ENCODE data around the gene ASB3. TPM values are rescaled to one million over a fixed set of nuclear protein-coding genes. Genes with fewer than 3 reads are reported as not detected.
"Not testable (repeated sequence)": the region's sequence is repeated elsewhere in the genome, so short reads cannot be mapped to it uniquely, and the experiment has no call there.

ASB3 gene
- total RNA-seq, 2 experiments from 2014 or later, result 17.3 to 23.4 TPM

- Mint-ChIP-seq H3K27me3 (no peaks in the 10 kb centered on the region), H3K27ac (no peak overlapping the region), H3K4me3 (no peak overlapping the region), H3K9me3 (ENCODE audit: low read depth) (no peaks in the 10 kb centered on the region), H3K36me3 (ENCODE audit: low read depth) (peaks cover 28% of the 10 kb centered on the region), H3K4me1 (peaks cover 21% of the 10 kb centered on the region)
- ATAC-seq, result no peak
- intact Hi-C loops (cut with DNase I, micrococcal nuclease), result loop anchor here in 1 of 2 experiments (5.0 to 10.0 kb wide), 2 partner anchors 959 to 1852 kb away; partner anchors contain the start of genes EML6 and PPP4R3B
- ChIA-PET POLR2A (no interaction called here), CTCF (interaction anchor here (0.7 kb wide), 1 partner anchor 23 kb away, joined by 3 read pairs; no protein-coding TSS in a partner anchor)
- no peak for DNase-seq
Measured at GRCh38 chr2:53765767-53766166, 21.0 kb downstream of the ASB3 start.

GRCh38 chr2:53757206-53757605, 29.5 kb downstream of the ASB3 start:
- CTCF ChIA-PET, result interaction anchor here (2.4 kb wide), 1 partner anchor 10 kb away, joined by 7 read pairs; the partner anchor contains the start of gene CHAC2
- Mint-ChIP-seq H3K4me1 (peaks cover 10% of the 10 kb centered on the region), H3K36me3 (ENCODE audit: low read depth) (peaks cover 22% of the 10 kb centered on the region)
- H3K9me3 Mint-ChIP-seq (ENCODE audit: low read depth); H3K4me3 Mint-ChIP-seq; ATAC-seq; intact Hi-C loops (cut with DNase I, micrococcal nuclease); H3K27me3 Mint-ChIP-seq; H3K27ac Mint-ChIP-seq; POLR2A ChIA-PET; DNase-seq: not testable (repeated sequence)

- intact Hi-C loops (cut with DNase I, micrococcal nuclease), result no loop called here
- H3K4me3 Mint-ChIP-seq, result no peak overlapping the region
- H3K9me3 Mint-ChIP-seq (ENCODE audit: low read depth), result no peaks in the 10 kb centered on the region
- no peak for DNase-seq
- ChIA-PET POLR2A (interaction anchor here (0.6 kb wide), 1 partner anchor 16 kb away, joined by 3 read pairs; no protein-coding TSS in a partner anchor), CTCF (interaction anchor here (2.4 kb wide), 1 partner anchor 11 kb away, joined by 7 read pairs; the partner anchor contains the start of gene CHAC2)
- no peaks in the 10 kb centered on the region for H3K27me3 Mint-ChIP-seq
- ATAC-seq, result no peak
- H3K36me3 Mint-ChIP-seq (ENCODE audit: low read depth), result peaks cover 18% of the 10 kb centered on the region
- H3K4me1 Mint-ChIP-seq, result peaks cover 16% of the 10 kb centered on the region
- no peak overlapping the region for H3K27ac Mint-ChIP-seq
Measured at GRCh38 chr2:53756644-53757043, 30.1 kb downstream of the ASB3 start.

- Mint-ChIP-seq H3K4me3 (no peak overlapping the region), H3K9me3 (ENCODE audit: low read depth) (no peaks in the 10 kb centered on the region), H3K27ac (no peak overlapping the region), H3K27me3 (no peaks in the 10 kb centered on the region), H3K36me3 (ENCODE audit: low read depth) (peaks cover 15% of the 10 kb centered on the region), H3K4me1 (peaks cover 29% of the 10 kb centered on the region)
- intact Hi-C loops (cut with DNase I, micrococcal nuclease), result no loop called here
- DNase-seq (no peak), ATAC-seq (no peak)
- POLR2A ChIA-PET, result no interaction called here
- CTCF ChIA-PET, result interaction anchor here (2.4 kb wide), 1 partner anchor 12 kb away, joined by 7 read pairs; the partner anchor contains the start of gene CHAC2
Measured at GRCh38 chr2:53755121-53755520, 31.6 kb downstream of the ASB3 start.

GRCh38 chr2:53753041-53753440, 33.7 kb downstream of the ASB3 start:
- ATAC-seq, result peak; percentile 43
- intact Hi-C loops (cut with DNase I, micrococcal nuclease), result loop anchor here (1.0 to 5.0 kb wide), 3 partner anchors 14 to 1559 kb away; partner anchors contain the start of genes ASB3 (in 1 of the 2), CHAC2 (in 1 of the 2) and ERLEC1 (in 1 of the 2)

GRCh38 chr2:53752385-53752784, 34.4 kb downstream of the ASB3 start:
- no peaks in the 10 kb centered on the region for H3K9me3 Mint-ChIP-seq (ENCODE audit: low read depth)
- peaks cover 29% of the 10 kb centered on the region for H3K36me3 Mint-ChIP-seq (ENCODE audit: low read depth)
- no peak overlapping the region for H3K4me3 Mint-ChIP-seq
- DNase-seq (no peak), ATAC-seq (no peak)
- H3K27me3 Mint-ChIP-seq, result no peaks in the 10 kb centered on the region
- H3K27ac Mint-ChIP-seq, result no peak overlapping the region
- H3K4me1 Mint-ChIP-seq, result peaks cover 29% of the 10 kb centered on the region
- intact Hi-C loops (cut with DNase I, micrococcal nuclease), result loop anchor here (5.0 kb wide), 2 partner anchors 35 to 1560 kb away; partner anchors contain the start of genes ASB3 (in 1 of the 2) and ERLEC1 (in 1 of the 2)
- ChIA-PET POLR2A (interaction anchor here (1.6 kb wide), 1 partner anchor 15 kb away, joined by 9 read pairs; the partner anchor contains the start of gene CHAC2), CTCF (interaction anchor here (0.7 to 1.1 kb wide), 2 partner anchors 10 to 15 kb away, joined by 3 to 6 read pairs; partner anchors contain the start of gene CHAC2)

More at GRCh38 chr2:53753041-53753440, 33.7 kb downstream of the ASB3 start:
- Mint-ChIP-seq H3K27ac (no peak overlapping the region), H3K4me1 (peaks cover 29% of the 10 kb centered on the region), H3K27me3 (no peaks in the 10 kb centered on the region), H3K4me3 (no peak overlapping the region), H3K9me3 (ENCODE audit: low read depth) (no peaks in the 10 kb centered on the region), H3K36me3 (ENCODE audit: low read depth) (peaks cover 28% of the 10 kb centered on the region)
- CTCF ChIA-PET, result no interaction called here
- POLR2A ChIA-PET, result no interaction called here
- no peak for DNase-seq

- ChIA-PET CTCF (interaction anchor here (0.7 to 1.6 kb wide), 3 partner anchors 9 to 79 kb away, joined by 6 read pairs; partner anchors contain the start of gene CHAC2), POLR2A (interaction anchor here (1.6 kb wide), 1 partner anchor 16 kb away, joined by 9 read pairs; the partner anchor contains the start of gene CHAC2)
- Mint-ChIP-seq H3K4me1 (peaks cover 29% of the 10 kb centered on the region), H3K4me3 (no peak overlapping the region), H3K36me3 (ENCODE audit: low read depth) (peaks cover 28% of the 10 kb centered on the region), H3K27ac (no peak overlapping the region), H3K27me3 (no peaks in the 10 kb centered on the region), H3K9me3 (ENCODE audit: low read depth) (no peaks in the 10 kb centered on the region)
- no peak for DNase-seq
- intact Hi-C loops (cut with DNase I, micrococcal nuclease), result loop anchor here (1.0 to 5.0 kb wide), 3 partner anchors 36 to 1561 kb away; partner anchors contain the start of genes ERLEC1 (in 2 of the 2) and ASB3 (in 1 of the 2)
- ATAC-seq, result peak; percentile 92
Measured at GRCh38 chr2:53751728-53752127, 35.0 kb downstream of the ASB3 start.

GRCh38 chr2:53750041-53750768, 36.5 kb downstream of the ASB3 start:
- H3K4me1 Mint-ChIP-seq, result peaks cover 29% of the 10 kb centered on the region
- POLR2A ChIA-PET, result no interaction called here
- intact Hi-C loops (cut with DNase I, micrococcal nuclease), result loop anchor here (5.0 kb wide), 2 partner anchors 37 to 1562 kb away; partner anchors contain the start of genes ASB3 (in 1 of the 2) and ERLEC1 (in 1 of the 2)

GRCh38 chr2:53744395-53745065, 42.2 kb downstream of the ASB3 start:
- H3K27me3 Mint-ChIP-seq, result no peaks in the 10 kb centered on the region
- ATAC-seq, result no peak
- H3K27ac Mint-ChIP-seq, result no peak overlapping the region
- ChIA-PET CTCF (interaction anchor here (0.5 kb wide), 1 partner anchor 1603 kb away, joined by 5 read pairs; no protein-coding TSS in a partner anchor), POLR2A (no interaction called here)
- peaks cover 29% of the 10 kb centered on the region for H3K36me3 Mint-ChIP-seq (ENCODE audit: low read depth)
- intact Hi-C loops (cut with DNase I, micrococcal nuclease), result no loop called here
- no peak for DNase-seq
- peaks cover 14% of the 10 kb centered on the region for H3K4me1 Mint-ChIP-seq
- no peak overlapping the region for H3K4me3 Mint-ChIP-seq
- no peaks in the 10 kb centered on the region for H3K9me3 Mint-ChIP-seq (ENCODE audit: low read depth)

More at GRCh38 chr2:53750041-53750768, 36.5 kb downstream of the ASB3 start:
- Mint-ChIP-seq H3K36me3 (ENCODE audit: low read depth) (peaks cover 22% of the 10 kb centered on the region), H3K27me3 (no peaks in the 10 kb centered on the region), H3K27ac (no peak overlapping the region), H3K4me3 (no peak overlapping the region), H3K9me3 (ENCODE audit: low read depth) (no peaks in the 10 kb centered on the region)
- ATAC-seq (no peak), DNase-seq (no peak)
- CTCF ChIA-PET, result interaction anchor here (1.2 to 1.6 kb wide), 3 partner anchors 8 to 18 kb away, joined by 3 to 6 read pairs (median 4); partner anchors contain the start of gene CHAC2

- H3K27ac Mint-ChIP-seq, result no peak overlapping the region
- intact Hi-C loops (cut with DNase I, micrococcal nuclease), result no loop called here
- ChIA-PET POLR2A (interaction anchor here (0.6 kb wide), 1 partner anchor 17 kb away, joined by 3 read pairs; no protein-coding TSS in a partner anchor), CTCF (interaction anchor here (0.6 to 0.7 kb wide), 2 partner anchors 9 to 30 kb away, joined by 3 read pairs; no protein-coding TSS in a partner anchor)
- H3K36me3 Mint-ChIP-seq (ENCODE audit: low read depth), result peaks cover 12% of the 10 kb centered on the region
- no peaks in the 10 kb centered on the region for H3K27me3 Mint-ChIP-seq
- ATAC-seq (no peak), DNase-seq (no peak)
- peaks cover 14% of the 10 kb centered on the region for H3K4me1 Mint-ChIP-seq
- no peak overlapping the region for H3K4me3 Mint-ChIP-seq
- no peaks in the 10 kb centered on the region for H3K9me3 Mint-ChIP-seq (ENCODE audit: low read depth)
Measured at GRCh38 chr2:53740170-53740569, 46.6 kb downstream of the ASB3 start.

GRCh38 chr2:53739032-53739431, 47.7 kb downstream of the ASB3 start:
- Mint-ChIP-seq H3K36me3 (ENCODE audit: low read depth) (peaks cover 16% of the 10 kb centered on the region), H3K4me3 (no peak overlapping the region), H3K9me3 (ENCODE audit: low read depth) (no peaks in the 10 kb centered on the region), H3K27ac (no peak overlapping the region), H3K4me1 (peaks cover 14% of the 10 kb centered on the region), H3K27me3 (no peaks in the 10 kb centered on the region)
- intact Hi-C loops (cut with DNase I, micrococcal nuclease), result no loop called here
- POLR2A ChIA-PET, result no interaction called here
- CTCF ChIA-PET, result no interaction called here
- DNase-seq (no peak), ATAC-seq (no peak)

Data from activated CD4-positive, alpha-beta T cell treated with anti-CD3 and anti-CD28 coated beads for 36 hours (primary cell).